HG03354 (cell line): ENCODE results near the gene MOK.

Experiments used
- ATAC-seq: cut with Tn5 transposase; IDR thresholded peaks from one replicate; pipeline ENCODE4 v1.9.1; 2021; ENCODE audit warnings: mild to moderate bottlenecking; ENCODE audit not compliant: unreplicated experiment, poor library complexity, severe bottlenecking

The MOK gene

GRCh38 chr14:102211240-102211639 is 93.7 kb downstream of the MOK start:
- ATAC-seq = no peak

GRCh38 chr14:102210421-102211042 is 94.4 kb downstream of the MOK start:
- no peak for ATAC-seq

GRCh38 chr14:102209224-102209966 is 95.6 kb downstream of the MOK start:
- no peak for ATAC-seq

- ATAC-seq = no peak
These were observed 96.2 kb downstream of the MOK start for GRCh38 chr14:102208741-102209140.

GRCh38 chr14:102207831-102208365 is 97.1 kb downstream of the MOK start:
- ATAC-seq = no peak

- no peak for ATAC-seq
These were observed 98.0 kb downstream of the MOK start for GRCh38 chr14:102206918-102207317.

GRCh38 chr14:102205560-102205959 is 99.4 kb downstream of the MOK start:
- no peak for ATAC-seq

GRCh38 chr14:102203382-102203781 is 101.6 kb downstream of the MOK start:
- no peak for ATAC-seq

- ATAC-seq = no peak
These were observed 102.0 kb downstream of the MOK start for GRCh38 chr14:102202944-102203343.

- ATAC-seq = no peak
These were observed 103.2 kb downstream of the MOK start for GRCh38 chr14:102201776-102202175.

- no peak for ATAC-seq
These were observed 103.6 kb downstream of the MOK start for GRCh38 chr14:102201353-102201738.

GRCh38 chr14:102200690-102201352 is 104.1 kb downstream of the MOK start:
- ATAC-seq = no peak

GRCh38 chr14:102197317-102197853 is 107.6 kb downstream of the MOK start:
- ATAC-seq = no peak

- ATAC-seq = no peak
These were observed 108.1 kb downstream of the MOK start for GRCh38 chr14:102196902-102197230.

- ATAC-seq = no peak
These were observed 108.7 kb downstream of the MOK start for GRCh38 chr14:102196039-102196901.

GRCh38 chr14:102195446-102195845 is 109.5 kb downstream of the MOK start:
- no peak for ATAC-seq

GRCh38 chr14:102194856-102195255 is 110.1 kb downstream of the MOK start:
- ATAC-seq = no peak

GRCh38 chr14:102192840-102193502 is 112.0 kb downstream of the MOK start:
- no peak for ATAC-seq

- no peak for ATAC-seq
These were observed 115.1 kb downstream of the MOK start for GRCh38 chr14:102189874-102190273.
